ENCODE data around the gene FAM107B.

Gene FAM107B

DNA sequence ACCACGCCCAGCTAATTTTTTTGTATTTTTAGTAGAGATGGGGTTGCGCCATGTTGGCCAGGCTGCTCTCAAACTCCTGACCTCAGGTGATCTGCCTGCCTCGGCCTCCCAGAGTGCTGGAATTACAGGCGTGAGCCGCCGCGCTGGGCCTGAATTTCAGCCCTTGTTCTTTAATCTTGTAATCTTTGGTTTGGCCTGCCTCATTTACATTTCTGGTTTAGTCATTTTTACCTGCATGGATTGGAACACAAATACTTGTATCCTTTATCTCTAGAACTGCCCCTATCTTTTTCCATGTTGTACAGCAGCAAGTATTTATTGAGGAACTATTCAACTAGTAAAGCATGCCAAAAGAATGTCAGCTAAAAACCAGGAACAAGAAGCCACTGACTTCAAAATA is 248.4 kb downstream of the FAM107B start:
- no peak for DNase-seq

DNA sequence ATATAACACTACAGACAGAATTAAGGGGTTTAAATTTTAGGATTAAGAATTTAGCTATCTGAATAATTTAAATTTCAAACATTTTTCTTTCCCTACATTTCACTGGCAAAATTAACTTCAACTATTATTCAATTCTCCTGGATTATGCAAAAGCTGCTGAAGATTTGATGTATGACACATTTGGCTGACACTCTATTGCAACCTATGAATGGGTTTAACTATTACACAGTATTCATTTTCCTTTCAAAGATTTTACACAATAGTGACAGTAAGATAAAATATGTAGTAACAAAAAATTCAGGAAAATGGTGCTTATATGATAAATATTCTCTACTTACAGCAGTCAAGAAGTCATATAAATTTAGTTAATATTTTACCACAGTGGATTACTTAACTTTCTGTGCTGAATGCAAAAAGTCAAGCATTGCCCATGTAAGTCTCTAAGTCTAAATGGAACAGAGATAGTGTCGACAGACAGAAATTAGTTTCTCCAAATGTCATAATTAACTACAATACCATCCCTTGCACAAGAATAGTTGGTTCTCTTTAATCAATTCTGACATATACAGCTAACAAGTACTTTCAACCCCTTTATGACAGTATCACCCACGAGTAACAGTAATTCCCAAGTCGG is 249.9 kb downstream of the FAM107B start:
- no peak for DNase-seq

DNA sequence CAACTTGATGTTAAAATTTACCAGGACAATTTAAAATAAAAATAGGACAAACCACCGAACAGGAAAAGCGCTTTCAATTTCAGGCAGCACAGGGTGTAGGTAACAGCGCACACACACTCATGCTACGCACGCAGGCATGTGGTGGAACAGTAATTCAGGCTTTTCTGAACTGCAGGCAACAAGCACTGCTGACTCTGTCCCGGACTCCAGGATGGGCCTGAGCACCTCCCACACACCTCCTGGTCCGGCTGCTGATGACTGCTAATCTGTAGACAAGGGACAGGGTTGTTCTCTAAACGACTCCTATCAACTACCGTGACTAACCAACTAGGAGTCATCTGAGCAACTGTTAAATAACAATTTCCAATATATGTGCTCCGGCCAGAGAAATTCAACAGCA is 251.4 kb downstream of the FAM107B start:
- DNase-seq, result no peak

DNA sequence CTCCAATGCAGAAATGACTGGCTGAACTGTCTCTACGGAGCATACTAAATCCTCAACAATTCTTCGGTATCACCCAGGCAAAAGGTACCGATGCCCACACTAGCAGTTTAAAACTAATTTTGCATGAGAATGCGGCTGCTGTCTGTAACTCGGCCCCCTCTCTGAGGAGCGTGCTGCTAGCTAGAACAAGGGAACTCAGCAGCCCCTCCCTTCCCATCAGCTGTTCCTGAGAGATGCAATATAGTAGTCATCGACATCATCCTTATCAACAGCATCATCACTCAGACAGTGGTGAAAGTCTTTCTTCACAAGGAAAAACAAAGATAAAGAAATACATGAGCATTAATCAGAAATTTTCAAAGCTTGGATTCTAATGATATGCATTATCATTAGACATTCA is 254.9 kb downstream of the FAM107B start:
- DNase-seq, result no peak

DNA sequence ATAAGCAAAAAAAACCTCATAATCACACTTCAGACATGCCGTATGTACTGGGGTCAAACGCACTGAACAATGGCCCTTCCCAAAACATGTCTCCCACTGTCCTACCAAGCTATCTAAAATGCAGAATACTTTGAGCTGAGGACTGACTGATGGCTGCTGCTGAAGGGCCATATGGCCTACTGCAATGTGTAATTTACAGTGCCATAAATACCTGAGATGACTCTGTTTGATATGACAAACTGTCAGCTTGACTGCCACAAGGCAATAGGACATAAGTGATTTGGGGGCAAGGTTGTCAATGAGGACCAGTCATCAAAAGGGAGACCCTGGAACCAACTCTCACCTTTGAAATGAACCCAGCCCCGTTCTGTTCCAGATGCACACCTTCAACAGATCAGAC is 256.5 kb downstream of the FAM107B start:
- no peak for DNase-seq

DNA sequence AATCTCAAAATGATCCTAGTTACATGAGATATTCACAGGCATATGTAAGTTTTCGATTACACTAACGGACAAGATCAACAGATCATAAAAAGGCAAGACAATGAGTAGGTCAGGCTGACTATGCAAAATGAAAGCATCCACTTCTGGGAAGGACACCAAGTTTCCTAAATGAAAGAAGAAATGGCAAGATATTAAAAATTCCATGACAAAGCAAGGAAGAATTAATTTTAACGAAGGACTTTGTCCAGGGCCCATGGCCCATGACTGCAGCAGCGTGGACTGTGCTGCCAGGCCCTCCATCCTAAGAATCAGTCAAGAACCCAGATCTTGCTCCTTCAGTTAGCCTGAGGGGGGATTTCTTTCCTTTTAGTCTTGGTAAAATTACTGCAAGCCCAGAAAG is 261.6 kb downstream of the FAM107B start:
- no peak for DNase-seq

DNA sequence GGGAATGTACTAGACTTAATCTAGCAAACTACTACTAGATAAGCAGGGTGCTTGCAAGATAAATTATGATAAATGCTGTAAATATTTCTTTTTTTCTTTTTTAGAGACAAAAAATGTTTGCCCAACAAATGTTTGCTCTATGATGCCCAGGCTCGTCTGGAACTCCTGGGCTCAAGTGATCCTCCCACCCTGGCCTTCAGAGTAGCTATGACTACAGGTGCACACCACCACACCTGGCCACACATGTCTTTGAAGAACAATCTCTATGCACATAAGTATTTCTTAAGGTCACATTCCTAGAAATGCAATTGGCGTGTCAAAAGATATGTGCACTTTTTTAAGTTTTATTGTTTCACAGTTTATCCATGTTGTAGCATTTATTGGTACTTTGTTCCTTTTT is 264.4 kb downstream of the FAM107B start:
- no peak for DNase-seq

DNA sequence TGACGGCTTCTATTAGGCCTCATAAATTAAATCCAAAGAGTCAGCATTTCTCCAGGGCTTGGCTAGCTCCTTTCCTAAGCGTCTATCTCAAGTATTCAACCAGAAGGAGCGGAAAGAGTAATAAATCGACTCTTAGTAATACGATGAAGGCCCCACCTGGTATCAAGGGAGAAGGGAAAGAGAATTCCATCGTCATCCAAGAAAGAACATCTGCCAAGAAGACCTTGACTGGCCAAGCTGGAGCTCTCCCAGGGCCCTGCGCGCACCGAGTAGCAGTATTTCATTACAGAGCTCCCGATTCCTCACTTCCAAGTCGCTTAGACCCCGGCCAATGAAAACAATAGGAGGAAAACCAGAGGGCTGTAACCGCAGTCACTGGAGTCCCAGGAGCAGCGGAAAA is 266.0 kb downstream of the FAM107B start:
- DNase-seq, result no peak

DNA sequence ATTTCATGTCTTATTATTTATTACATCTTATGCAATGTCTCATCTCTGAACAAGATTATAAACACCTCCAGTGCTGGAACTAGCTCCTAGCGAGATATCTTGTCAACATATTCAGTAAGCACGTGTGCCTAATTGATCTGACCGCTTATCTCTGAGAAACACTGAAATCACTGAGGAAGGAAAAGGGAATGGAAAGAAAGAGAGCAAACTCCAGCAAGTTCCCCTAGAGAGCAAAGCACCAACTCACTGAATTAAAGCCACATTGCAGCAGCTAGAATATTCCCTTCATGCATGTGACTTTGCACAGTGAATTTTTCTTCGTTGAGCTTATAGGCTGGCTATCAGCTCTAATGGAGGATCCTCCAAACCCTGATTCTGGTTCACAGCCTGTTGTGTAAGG is 266.9 kb downstream of the FAM107B start:
- DNase-seq, result no peak

DNA sequence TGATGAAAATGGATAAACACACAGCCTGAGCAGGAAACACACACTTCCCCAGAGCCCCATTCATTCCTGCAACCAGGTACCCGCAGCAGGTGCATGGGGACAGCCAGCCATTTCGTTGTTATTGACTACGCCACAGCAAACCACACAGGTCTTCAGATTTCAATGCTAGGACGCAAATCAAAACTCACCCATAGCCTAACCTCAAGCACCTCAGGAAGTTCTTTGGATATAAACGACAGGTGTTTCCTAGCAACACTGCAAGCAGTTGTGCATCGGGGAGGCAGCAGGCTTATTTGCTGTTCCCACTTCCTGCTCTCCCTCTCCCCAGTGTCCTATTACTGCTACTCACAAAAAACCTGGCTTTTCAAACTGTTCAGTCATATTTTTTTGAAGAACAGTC is 267.5 kb downstream of the FAM107B start:
- DNase-seq, result peak; percentile 28

DNA sequence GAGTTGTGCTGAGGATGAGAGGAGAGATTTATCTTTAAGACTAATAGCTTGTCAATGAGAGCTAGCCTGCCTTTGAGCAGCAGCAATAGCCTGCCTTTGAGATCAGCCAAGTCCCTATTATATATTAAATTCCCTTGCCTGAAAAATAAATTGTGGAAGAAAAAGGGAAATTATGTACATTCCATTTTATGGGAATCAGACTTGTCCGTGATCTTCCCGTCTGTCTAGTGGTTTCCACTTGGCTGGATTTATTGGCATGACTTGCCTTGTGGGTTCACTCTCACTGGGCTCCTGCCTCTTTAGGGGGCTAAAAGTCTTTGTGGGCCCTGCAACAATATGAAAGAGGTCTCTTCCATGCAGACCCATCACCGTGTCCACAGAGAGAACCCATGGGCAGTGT is 272.3 kb downstream of the FAM107B start:
- no peak for DNase-seq

DNA sequence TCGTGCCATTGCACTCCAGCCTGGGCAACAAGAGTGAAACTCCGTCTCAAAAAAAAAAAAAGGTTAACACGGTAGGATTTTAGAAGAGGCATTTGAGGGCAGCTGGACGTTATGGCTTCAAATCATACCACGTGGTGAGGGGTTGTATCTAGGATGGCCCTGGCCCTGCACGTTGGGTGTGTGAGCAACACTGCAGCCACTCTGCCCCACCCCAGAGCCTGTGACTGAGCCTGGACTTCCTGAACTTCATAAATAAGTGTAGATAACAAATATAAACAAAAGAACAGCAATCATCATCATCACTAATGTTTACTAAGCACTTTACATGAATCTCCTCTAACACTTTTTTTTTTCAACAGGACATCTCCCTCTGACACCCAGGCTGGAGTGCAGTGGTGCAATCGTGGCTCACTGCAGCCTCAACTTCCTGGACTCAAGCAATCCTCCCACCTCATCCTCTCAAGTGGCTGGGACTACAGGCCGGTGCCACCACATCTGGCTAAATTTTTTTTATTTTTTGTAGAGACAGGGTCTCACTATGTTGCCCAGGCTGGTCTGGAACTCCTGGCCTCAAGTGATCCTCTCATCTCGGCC is 274.4 kb downstream of the FAM107B start:
- DNase-seq, result no peak

DNA sequence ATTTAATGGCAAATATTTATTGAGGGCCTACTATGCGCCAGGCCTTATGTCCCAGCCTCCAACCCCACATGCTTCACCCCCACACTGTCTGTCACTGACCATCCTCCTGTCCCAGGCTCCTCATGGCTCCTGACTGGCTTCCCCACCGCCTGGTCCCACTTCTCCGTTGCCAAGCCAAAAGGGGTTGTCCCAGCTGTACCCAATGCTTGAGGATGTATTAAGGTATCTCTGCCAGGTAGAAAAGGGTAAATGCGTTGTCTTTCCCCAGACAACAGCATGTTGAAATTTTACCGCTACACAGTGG is 275.1 kb downstream of the FAM107B start:
- DNase-seq, result no peak

DNA sequence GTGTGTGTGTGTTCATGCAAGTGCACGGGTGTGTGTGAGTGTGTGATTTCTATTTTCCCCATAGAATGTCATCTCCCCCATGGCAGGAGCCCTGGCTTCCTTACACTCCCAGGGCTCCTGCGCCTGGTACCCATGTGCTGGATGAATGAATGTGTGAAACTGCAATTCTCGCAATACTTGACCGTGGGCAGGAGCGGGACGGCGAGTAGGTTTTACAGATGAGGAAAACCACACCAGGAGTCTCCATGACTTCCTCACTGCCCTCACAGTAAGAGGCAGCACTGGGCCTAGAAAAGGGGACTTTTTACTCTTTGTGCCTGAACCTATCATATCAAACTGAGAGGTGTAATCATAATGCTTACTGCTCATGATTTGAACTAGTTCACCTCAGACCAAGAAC is 276.4 kb downstream of the FAM107B start:
- no peak for DNase-seq

DNA sequence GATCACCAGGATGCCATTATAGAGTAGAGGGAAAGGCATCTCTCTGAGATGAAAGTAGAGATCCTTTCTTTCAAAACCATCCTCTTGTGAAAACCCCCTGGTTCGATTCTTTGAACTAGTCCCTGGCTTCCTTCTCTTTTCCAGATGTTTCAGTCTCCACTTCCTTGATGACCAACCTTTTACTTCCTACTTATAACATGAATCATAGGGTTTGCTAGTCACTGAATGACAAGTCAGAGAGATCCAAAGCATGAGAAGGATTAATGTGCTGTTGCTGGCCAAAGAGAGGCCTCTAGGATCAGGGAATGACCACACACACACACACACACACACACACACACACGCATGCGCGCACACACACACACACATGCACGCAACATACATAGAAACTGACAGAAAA is 282.9 kb downstream of the FAM107B start:
- DNase-seq, result no peak

DNA sequence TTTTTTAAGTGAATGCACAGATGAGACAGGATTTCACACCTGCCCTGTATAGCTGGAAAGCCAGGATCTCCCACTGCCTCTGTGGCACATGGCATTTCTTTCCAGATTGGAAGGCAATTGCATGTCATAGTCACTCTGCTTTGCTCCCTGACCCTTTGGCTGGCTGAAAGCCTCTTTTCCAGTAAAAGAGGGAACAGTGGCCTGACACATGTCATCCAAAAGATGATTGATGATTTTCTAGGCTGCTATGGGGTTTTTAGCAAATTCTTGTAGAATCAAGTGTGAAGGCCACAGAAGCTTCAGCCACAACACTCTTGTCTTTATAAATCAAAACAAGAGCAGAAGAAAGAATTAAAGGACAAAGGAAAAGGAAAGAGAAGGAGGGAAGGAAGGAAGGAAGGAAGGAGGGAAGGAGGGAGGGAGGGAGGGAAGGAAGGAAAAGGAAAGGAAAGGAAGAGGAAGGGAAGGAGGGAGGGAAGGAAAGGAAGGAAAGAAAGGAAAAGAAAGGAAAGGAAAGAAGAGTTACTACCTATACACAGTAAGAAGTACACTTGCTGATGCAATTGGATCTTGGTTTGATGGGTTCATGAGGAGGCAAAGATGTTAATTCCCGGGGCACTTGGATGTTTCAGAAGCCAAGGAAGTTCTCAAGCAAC is 285.0 kb downstream of the FAM107B start:
- no peak for DNase-seq

DNA sequence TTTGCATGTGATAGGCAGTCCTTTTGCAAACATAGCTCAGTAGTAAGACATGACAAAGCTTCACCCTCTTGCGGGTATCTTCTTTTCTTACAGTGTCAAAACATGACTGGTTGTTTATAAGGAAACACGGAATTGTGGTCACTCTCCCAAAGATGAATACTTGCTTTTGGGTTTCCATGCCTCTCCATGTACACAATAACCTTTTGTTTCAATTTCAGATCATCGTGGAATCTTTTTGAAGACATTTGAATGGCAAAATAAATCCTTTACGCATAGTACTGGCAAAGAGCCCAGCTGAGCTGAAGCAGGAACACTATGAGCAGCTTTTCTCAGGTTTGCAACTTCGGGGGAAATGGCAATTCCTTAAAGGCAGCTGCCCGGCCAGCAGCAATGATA is 287.2 kb downstream of the FAM107B start:
- no peak for DNase-seq

DNA sequence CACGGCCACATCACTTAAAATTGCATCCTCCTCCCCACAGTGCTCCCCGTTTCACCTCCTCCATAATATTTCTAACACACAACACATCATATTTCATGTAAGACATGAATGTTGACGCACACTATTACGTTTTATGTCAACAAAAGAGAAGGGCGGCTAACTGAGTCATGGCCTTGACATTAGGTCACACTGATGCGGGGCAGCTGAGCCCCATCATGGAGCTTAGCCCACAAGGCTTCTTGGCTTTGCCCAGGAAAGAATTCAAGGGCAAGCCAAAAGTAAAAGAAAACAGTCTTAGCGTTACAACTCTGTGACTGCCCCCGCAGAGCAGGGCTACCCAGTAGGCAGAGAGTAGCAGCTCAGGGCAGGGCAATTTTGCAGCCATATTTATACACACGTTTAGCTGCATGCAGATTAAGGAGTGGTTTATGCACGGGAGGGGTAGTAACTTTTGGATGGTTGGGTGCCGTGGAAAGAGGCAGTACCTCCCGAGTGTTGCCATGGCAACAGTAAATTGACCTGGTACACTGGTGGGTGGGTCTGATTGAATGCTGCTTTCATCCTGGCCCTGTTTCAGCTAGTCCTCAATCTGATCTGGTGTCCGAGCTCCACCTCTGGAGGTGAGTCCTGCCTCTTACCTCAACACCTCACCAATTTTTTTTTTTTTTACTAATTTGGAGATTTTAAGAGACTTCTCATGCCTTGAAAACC is 287.8 kb downstream of the FAM107B start:
- peak; percentile 4 for DNase-seq

DNA sequence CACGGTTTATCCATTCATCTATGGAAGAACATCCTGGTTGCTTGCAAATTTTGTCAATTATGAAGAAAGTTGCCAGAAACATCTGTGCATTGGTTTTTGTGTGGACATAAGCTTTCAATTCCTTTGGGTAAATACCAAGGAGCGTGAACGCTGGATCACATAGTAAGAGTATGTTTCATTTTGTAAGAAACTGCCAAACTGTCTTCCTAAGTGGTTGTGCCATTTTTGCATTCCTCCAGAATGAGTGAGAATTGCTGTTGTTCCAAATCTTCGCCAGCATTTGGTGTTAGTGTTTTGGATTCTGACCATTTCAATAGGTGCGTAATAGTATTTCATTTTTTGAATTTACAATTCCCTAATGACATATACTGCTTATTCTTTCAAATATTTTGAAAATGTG is 288.7 kb downstream of the FAM107B start:
- DNase-seq, result no peak

DNA sequence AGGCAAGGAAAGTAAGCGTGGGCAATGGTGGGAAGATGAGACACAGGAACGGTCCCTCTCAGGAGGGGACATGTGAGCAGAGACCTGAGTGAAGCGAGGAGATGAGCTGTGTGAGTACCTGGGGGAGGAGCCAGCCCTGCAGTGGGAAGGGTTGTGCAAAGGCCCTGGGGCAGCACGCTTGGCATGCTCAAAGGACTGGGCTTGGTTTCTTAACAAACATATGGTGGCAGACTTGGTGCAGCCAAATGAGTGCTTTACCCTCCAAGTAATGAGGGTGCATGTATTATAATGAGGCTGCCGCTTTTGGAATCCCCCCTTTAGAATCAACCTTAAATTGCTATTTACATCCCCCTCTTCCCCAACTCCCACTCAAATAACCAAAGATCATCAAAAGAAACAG is 291.3 kb downstream of the FAM107B start:
- DNase-seq, result no peak

DNA sequence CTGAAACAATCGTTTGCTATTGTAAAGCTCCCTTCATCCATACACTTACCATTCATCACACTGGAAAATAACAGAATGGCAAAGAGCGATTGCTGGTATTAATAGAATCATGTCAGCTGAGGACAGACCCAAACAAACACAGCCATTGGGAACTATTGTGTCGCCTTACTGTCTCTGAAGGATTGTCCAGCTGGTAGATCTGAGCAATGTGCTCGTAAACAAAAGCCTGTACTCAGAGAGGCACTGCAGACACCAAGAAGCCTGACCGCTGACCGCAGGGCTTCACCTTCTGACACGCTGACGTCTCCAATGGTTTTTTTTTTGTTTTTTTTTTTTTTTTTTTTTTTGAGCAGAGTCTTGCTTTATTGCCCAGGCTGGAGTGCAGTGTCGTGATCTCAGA is 292.9 kb downstream of the FAM107B start:
- no peak for DNase-seq

DNA sequence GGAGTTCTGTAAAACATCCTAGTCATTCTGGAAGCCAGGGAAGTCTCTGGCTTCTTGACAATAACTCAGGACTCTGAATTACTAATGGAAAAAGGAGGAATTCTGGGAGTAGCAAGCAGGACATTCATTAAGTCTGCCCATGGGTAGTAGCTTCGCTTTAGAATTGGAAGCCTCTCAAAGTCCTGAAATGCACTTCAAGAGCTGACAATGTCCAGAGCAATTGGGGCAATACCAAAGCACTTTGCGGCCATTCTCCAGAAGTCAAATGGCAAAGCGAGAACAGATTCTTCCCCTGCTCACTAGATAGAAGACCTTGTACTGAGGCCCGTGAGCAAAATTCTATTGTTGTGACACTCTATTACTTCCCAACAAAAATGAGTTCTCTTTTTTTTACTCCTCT is 293.7 kb downstream of the FAM107B start:
- no peak for DNase-seq

DNA sequence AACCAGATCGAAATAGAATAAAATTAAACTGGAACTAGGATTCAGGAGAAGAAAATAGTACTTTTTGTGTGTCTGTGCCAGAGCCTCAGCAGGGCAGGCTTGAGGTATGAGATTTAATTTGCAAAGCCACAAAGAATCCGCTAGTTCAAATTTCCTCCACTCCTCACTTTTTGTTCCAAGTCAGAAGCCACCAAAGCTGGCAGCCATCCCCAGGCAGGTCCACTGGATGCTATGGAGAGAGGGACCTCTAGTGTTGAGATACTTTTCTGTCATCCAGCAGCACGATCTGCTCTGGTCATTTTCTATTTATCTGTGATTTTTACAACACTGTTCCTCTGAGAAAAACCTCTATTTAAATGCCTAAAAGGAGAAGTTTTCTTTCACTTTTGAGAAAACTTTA is 296.1 kb downstream of the FAM107B start:
- DNase-seq, result peak; percentile 4

DNA sequence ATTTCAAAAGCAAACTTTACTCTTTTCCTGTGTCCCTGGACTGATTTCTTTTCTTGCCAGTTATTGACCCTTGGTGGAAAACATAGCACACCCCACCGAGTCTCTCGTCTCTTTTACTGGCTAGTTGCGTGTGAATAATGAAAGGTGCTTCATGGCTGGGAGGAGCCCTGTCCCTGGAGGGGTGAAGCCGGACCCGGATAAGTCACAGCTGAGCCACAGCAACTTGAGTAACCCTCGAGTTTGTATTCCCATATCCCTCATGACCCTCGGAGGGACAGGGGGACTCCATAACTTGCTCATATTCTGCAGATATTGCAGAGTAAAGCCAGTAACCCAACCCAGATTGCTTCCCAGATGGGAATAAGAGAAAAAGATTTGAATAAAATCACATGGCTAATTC is 296.5 kb downstream of the FAM107B start:
- DNase-seq, result no peak

DNA sequence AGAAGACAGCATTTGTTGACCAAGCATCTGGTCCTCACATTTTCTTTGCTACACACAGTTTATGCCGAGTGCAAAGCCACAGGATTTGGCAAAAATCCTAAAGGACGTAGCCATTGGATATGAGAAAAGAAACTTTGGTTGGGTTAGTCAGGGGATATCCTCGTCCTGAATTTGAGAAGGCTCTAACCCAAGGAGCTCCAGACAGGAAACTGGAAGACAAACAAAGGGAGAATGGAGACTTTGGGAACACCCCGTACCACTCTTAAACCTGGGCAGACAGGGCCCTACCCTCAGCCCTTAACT is 297.3 kb downstream of the FAM107B start:
- DNase-seq, result no peak
